H1 (cell line): ENCODE results near the gene UBE2F. TPM values are rescaled to one million over a fixed set of nuclear protein-coding genes. Genes with fewer than 3 reads are reported as not detected.

Experiments
- CHD7 ChIP-seq: fragments of 300-600 bp; sonication (generic); IDR thresholded peaks from 2 replicates; pipeline ENCODE4 v1.7.1; 2012; ENCODE audit warnings: low read length, moderate library complexity, mild to moderate bottlenecking, inconsistent platforms; ENCODE audit not compliant: insufficient replicate concordance
- GABPA ChIP-seq: IDR thresholded peaks from 2 replicates; pipeline ENCODE4 v1.6.1; 2011; ENCODE audit warnings: mild to moderate bottlenecking, low read length, moderate library complexity, borderline replicate concordance; ENCODE audit not compliant: insufficient read depth
- SIX5 ChIP-seq: IDR thresholded peaks from 2 replicates; pipeline ENCODE4 v1.6.1; 2011; ENCODE audit warnings: mild to moderate bottlenecking, low read depth, low read length
- SP4 ChIP-seq: IDR thresholded peaks from 2 replicates; pipeline ENCODE4 v1.6.1; 2012; ENCODE audit warnings: low read length, inconsistent platforms
- polyA plus RNA-seq, 7 experiments: library from polyadenylated mRNA; depleted of rRNA in 3 of 7; stranded (reverse) in 5 of 7; unstranded in 2 of 7; fragments of >200 nt in 5 of 7; fragments of 200-250 nt in 2 of 7; gene quantifications; 1 replicate in 5 of 7; 2 replicates in 1 of 7; 4 replicates in 1 of 7; pipeline versions ENCODE4 v1.2.1 to v1.2.3, GENCODE V29; 2011 to 2013; ENCODE audit warnings: missing spikeins in 2 of 7, mixed read lengths in 2 of 7
- total RNA-seq: library from RNA; stranded (reverse); fragmentation: NEBNext Ultra II Directional; extraction: Animal tissue kit (Norgen Biotek cat#: 25700); gene quantifications from 2 replicates; pipeline ENCODE4 v1.2.1, GENCODE V29; 2021

Gene UBE2F
- total and polyA plus RNA-seq, 2 of the 8 experiments (the other 6 are each of a cell fraction or from before 2014, with no cell fraction given), result 43.3 to 59.8 TPM

- TF ChIP-seq CHD7 (no peak), GABPA (no peak), SP4 (no peak), SIX5 (no peak)
- TF ChIP-seq, all 59 proteins: peak for 0
Measured at GRCh38 chr2:237972936-237973335, 6.1 kb downstream of the UBE2F start (continued).
